H1 (cell line): ENCODE results near the gene TGFBR2. TPM values are rescaled to one million over a fixed set of nuclear protein-coding genes. Genes with fewer than 3 reads are reported as not detected.

Source experiments
- BACH1 ChIP-seq: IDR thresholded peaks from 2 replicates; pipeline ENCODE4 v1.6.1; 2012; ENCODE audit warnings: low read length, improper control_type of control experiment
- CHD1 ChIP-seq: IDR thresholded peaks from 2 replicates; pipeline ENCODE4 v1.6.1; 2012; ENCODE audit warnings: low read depth, low read length, improper control_type of control experiment
- CREB1 ChIP-seq: IDR thresholded peaks from 2 replicates; pipeline ENCODE4 v1.6.1; 2012; ENCODE audit warnings: inconsistent platforms
- HDAC2 ChIP-seq, 2 experiments: fragments of 300-600 bp in 1 of 2; sonication (generic) in 1 of 2; IDR thresholded peaks; 2 replicates each; pipeline ENCODE4 v1.6.1; 2011 to 2012; ENCODE audit warnings: low read depth in 2 of 2, low read length in 2 of 2, mild to moderate bottlenecking in 2 of 2, moderate library complexity in 2 of 2, borderline replicate concordance in 1 of 2, inconsistent platforms in 1 of 2
- KDM5A ChIP-seq: fragments of 200-600 bp; IDR thresholded peaks from 2 replicates; pipeline ENCODE4 v1.7.1; 2012; ENCODE audit warnings: mild to moderate bottlenecking, low read length, inconsistent platforms, mixed read lengths
- POLR2A ChIP-seq, 2 experiments: IDR thresholded peaks; 1 replicate in 1 of 2; 2 replicates in 1 of 2; pipeline ENCODE4 v1.6.1; 2011; ENCODE audit warnings: low read depth in 2 of 2, low read length in 2 of 2, mild to moderate bottlenecking in 2 of 2; ENCODE audit errors: control extremely low read depth in 1 of 2
- RXRA ChIP-seq: IDR thresholded peaks from 2 replicates; pipeline ENCODE4 v1.6.1; 2011; ENCODE audit warnings: low read depth, mild to moderate bottlenecking, low read length, moderate library complexity; ENCODE audit not compliant: insufficient read depth
- SRF ChIP-seq: IDR thresholded peaks from 2 replicates; pipeline ENCODE4 v1.6.1; 2011; ENCODE audit warnings: mild to moderate bottlenecking, low read depth, low read length, moderate library complexity
- polyA plus RNA-seq, 7 experiments: library from polyadenylated mRNA; depleted of rRNA in 3 of 7; stranded (reverse) in 5 of 7; unstranded in 2 of 7; fragments of >200 nt in 5 of 7; fragments of 200-250 nt in 2 of 7; gene quantifications; 1 replicate in 5 of 7; 2 replicates in 1 of 7; 4 replicates in 1 of 7; pipeline versions ENCODE4 v1.2.1 to v1.2.3, GENCODE V29; 2011 to 2013; ENCODE audit warnings: missing spikeins in 2 of 7, mixed read lengths in 2 of 7
- total RNA-seq: library from RNA; stranded (reverse); fragmentation: NEBNext Ultra II Directional; extraction: Animal tissue kit (Norgen Biotek cat#: 25700); gene quantifications from 2 replicates; pipeline ENCODE4 v1.2.1, GENCODE V29; 2021
- TF ChIP-seq, protein P1 (sequence below): IDR thresholded peaks from 2 replicates; pipeline ENCODE4 v1.6.1; 2012; ENCODE audit warnings: low read length, inconsistent platforms

Gene TGFBR2
- total and polyA plus RNA-seq, 2 of the 8 experiments (the other 6 are each of a cell fraction or from before 2014, with no cell fraction given) = 4.2 to 7.4 TPM

DNA sequence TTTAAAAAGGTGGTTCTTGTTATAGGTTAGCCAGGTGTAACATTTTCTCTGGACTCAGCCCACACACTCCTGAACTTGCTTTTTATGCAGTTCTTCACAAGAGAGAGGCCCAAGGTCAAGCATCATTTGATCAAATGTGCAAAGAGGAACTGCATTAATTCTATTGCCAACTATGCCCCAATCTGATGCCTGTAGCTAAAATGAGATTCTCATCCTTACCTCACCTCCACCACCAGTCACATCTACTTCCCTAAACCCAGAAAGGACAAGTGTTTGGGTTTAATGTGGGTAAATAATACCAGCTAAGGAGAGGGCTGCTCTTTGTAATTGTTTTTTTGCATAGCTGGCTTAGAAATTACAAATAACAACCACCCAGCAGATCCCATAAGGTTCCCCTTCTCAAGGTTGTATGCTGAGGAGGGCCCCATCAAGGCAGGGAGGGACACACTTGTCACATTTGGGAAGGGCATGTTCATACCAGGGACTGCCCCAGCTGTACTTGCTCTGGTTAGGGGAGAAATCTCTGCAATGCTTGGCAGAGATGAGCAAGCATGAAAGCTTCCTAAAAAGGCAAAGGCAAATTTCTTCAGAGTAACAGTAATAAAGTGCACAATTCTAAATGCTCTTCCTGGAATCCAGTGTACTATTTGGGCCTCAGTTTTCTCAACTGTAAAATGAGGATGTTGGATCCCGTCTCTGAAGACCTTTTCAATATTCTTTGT lies 76.2 kb downstream of the TGFBR2 start (continued):
- no peak for TF ChIP-seq RXRA
- TF ChIP-seq, protein P1, sequence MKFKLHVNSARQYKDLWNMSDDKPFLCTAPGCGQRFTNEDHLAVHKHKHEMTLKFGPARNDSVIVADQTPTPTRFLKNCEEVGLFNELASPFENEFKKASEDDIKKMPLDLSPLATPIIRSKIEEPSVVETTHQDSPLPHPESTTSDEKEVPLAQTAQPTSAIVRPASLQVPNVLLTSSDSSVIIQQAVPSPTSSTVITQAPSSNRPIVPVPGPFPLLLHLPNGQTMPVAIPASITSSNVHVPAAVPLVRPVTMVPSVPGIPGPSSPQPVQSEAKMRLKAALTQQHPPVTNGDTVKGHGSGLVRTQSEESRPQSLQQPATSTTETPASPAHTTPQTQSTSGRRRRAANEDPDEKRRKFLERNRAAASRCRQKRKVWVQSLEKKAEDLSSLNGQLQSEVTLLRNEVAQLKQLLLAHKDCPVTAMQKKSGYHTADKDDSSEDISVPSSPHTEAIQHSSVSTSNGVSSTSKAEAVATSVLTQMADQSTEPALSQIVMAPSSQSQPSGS = no peak
- TF ChIP-seq CHD1 = no peak
- no peak for TF ChIP-seq SRF
- TF ChIP-seq POLR2A (IDR thresholded peaks at IDR 0.05; ENCODE audit: control extremely low read depth in 1 of 2, low read depth in 2 of 2, low read length in 2 of 2) = no peak
- no peak for TF ChIP-seq HDAC2 (IDR thresholded peaks at IDR 0.05; ENCODE audit: borderline replicate concordance in 1 of 2, low read depth in 2 of 2, low read length in 2 of 2)
- TF ChIP-seq KDM5A = no peak
- no peak for TF ChIP-seq CREB1
- TF ChIP-seq BACH1 = no peak
